ENCODE results near the gene OR52L1. TPM values are rescaled to one million over a fixed set of nuclear protein-coding genes. Genes with fewer than 3 reads are reported as not detected.

The OR52L1 gene
- total RNA-seq, 1 experiment from 2014 or later, result not detected

GRCh38 chr11:5938603-5938965 lies 48.2 kb downstream of the OR52L1 start:
- no peak for TF ChIP-seq CTCF (IDR thresholded peaks at IDR 0.05)
- TF ChIP-seq SIN3A (IDR thresholded peaks at IDR 0.05; ENCODE audit: borderline replicate concordance, insufficient read depth, low read depth, low read length), result no peak
- no peak for TF ChIP-seq TCF7L2 (IDR thresholded peaks at IDR 0.05; ENCODE audit: low read depth, low read length)
- no peak for TF ChIP-seq POLR2AphosphoS5 (IDR thresholded peaks at IDR 0.05; ENCODE audit: low read depth, low read length)
- TF ChIP-seq REST (IDR thresholded peaks at IDR 0.05; ENCODE audit: insufficient read depth in 1 of 2, low read depth in 2 of 2, low read length in 1 of 2), result no peak
- BruUV-seq (replicated peaks), result no TSS peak
- Histone ChIP-seq H3K36me3 (ENCODE audit: control insufficient read depth, insufficient read depth, low read length) (no peaks in the 10 kb centered on the region), H3K9me3 (ENCODE audit: control insufficient read depth, insufficient read depth, low read depth, low read length) (peaks cover 3% of the 10 kb centered on the region; the same call in 1 of the 2 replicates), H3K27ac (ENCODE audit: low read length) (no peak overlapping the region), H3K4me3 (ENCODE audit: low read depth in 2 of 2, low read length in 2 of 2) (no peak overlapping the region), H3K4me1 (ENCODE audit: control insufficient read depth, insufficient read depth, low read length) (no peaks in the 10 kb centered on the region), H3K27me3 (ENCODE audit: control insufficient read depth, insufficient read depth, low read length) (no peaks in the 10 kb centered on the region; the same call in 1 of the 2 replicates)
- ChIA-PET POLR2A (no interaction called here), CTCF (no interaction called here)
- intact Hi-C loops (cut with micrococcal nuclease; ENCODE audit: unreplicated experiment), result no loop called here
- in situ Hi-C loops (cut with HindIII; ENCODE audit: low pct_unique_long_range_greater_than_20kb, low sequenced_read_pairs), result no loop called here
- ATAC-seq (no peak), DNase-seq (ENCODE audit: low read depth, low spot score) (no peak)

GRCh38 chr11:5937868-5938602 lies 48.8 kb downstream of the OR52L1 start:
- in situ Hi-C loops (cut with HindIII; ENCODE audit: low pct_unique_long_range_greater_than_20kb, low sequenced_read_pairs), result no loop called here
- DNase-seq (ENCODE audit: low read depth, low spot score) (no peak), ATAC-seq (no peak)
- intact Hi-C loops (cut with micrococcal nuclease; ENCODE audit: unreplicated experiment), result no loop called here
- CTCF ChIA-PET, result no interaction called here
- POLR2A ChIA-PET, result no interaction called here
- Histone ChIP-seq H3K9me3 (ENCODE audit: control insufficient read depth, insufficient read depth, low read depth, low read length) (peaks cover 3% of the 10 kb centered on the region; the same call in 1 of the 2 replicates), H3K27ac (ENCODE audit: low read length) (no peak overlapping the region), H3K36me3 (ENCODE audit: control insufficient read depth, insufficient read depth, low read length) (no peaks in the 10 kb centered on the region), H3K4me3 (ENCODE audit: low read depth in 2 of 2, low read length in 2 of 2) (no peak overlapping the region), H3K27me3 (ENCODE audit: control insufficient read depth, insufficient read depth, low read length) (no peaks in the 10 kb centered on the region; the same call in 1 of the 2 replicates), H3K4me1 (ENCODE audit: control insufficient read depth, insufficient read depth, low read length) (no peaks in the 10 kb centered on the region)
- BruUV-seq (replicated peaks), result no TSS peak
- TF ChIP-seq POLR2AphosphoS5 (IDR thresholded peaks at IDR 0.05; ENCODE audit: low read depth, low read length), result no peak
- TF ChIP-seq REST (IDR thresholded peaks at IDR 0.05; ENCODE audit: insufficient read depth in 1 of 2, low read depth in 2 of 2, low read length in 1 of 2), result no peak
- no peak for TF ChIP-seq TCF7L2 (IDR thresholded peaks at IDR 0.05; ENCODE audit: low read depth, low read length)
- no peak for TF ChIP-seq CTCF (IDR thresholded peaks at IDR 0.05)
- no peak for TF ChIP-seq SIN3A (IDR thresholded peaks at IDR 0.05; ENCODE audit: borderline replicate concordance, insufficient read depth, low read depth, low read length)

All from Panc1 (cell line).